Transverse colon (tissue), 4 donors: Measurements from ENCODE around the gene EML1. TPM values are rescaled to one million over a fixed set of nuclear protein-coding genes. Genes with fewer than 3 reads are reported as not detected.

Experiments
- DNase-seq: peaks from one replicate; pipeline ENCODE4 v3.0.0-alpha.2; 2019
- H3K27ac ChIP-seq, 4 donors: fragments of 200-600 bp; sonication (generic); 2 replicates each; pipeline ENCODE4 v1.5.1; 2016 to 2018; ENCODE audit warnings: inconsistent platforms in 4 of 4
- H3K27me3 ChIP-seq: fragments of 200-600 bp; sonication (generic); 2 replicates; pipeline ENCODE4 v1.5.1; 2017; ENCODE audit warnings: inconsistent platforms
- H3K36me3 ChIP-seq, 4 donors: fragments of 200-600 bp; sonication (generic); 2 replicates each; pipeline ENCODE4 v1.5.1; 2017 to 2019; ENCODE audit warnings: inconsistent platforms in 4 of 4
- H3K4me1 ChIP-seq, 4 donors: fragments of 200-600 bp; sonication (generic); 2 replicates each; pipeline ENCODE4 v1.5.1; 2017 to 2020; ENCODE audit warnings: inconsistent platforms in 4 of 4
- H3K4me3 ChIP-seq, 4 donors: fragments of 200-600 bp; sonication (generic); 1 replicate in 1 of 4; 2 replicates in 3 of 4; pipeline versions ENCODE4 v1.5.1 to v1.6.1; 2017 to 2019; ENCODE audit warnings: inconsistent platforms in 4 of 4
- H3K9me3 ChIP-seq, 2 donors: fragments of 200-600 bp; sonication (generic); 2 replicates each; pipeline ENCODE4 v1.5.1; 2017 to 2019; ENCODE audit warnings: inconsistent platforms in 2 of 2
- CTCF ChIP-seq, 5 experiments: fragments of 200-600 bp in 3 of 5; fragments of 450-650 bp in 2 of 5; sonication (generic) in 3 of 5; IDR thresholded peaks; 1 replicate in 2 of 5; 2 replicates in 3 of 5; pipeline ENCODE4 v1.5.1; 2016 to 2017; ENCODE audit warnings: antibody characterized with exemption in 5 of 5, inconsistent platforms in 3 of 5, mild to moderate bottlenecking in 2 of 5, moderate library complexity in 1 of 5
- EP300 ChIP-seq: sonication (generic); formaldehyde crosslinking; IDR thresholded peaks from one replicate; pipeline ENCODE4 v1.6.1; 2017; ENCODE audit warnings: antibody characterized with exemption, low read depth
- POLR2A ChIP-seq: fragments of 450-650 bp; IDR thresholded peaks from one replicate; pipeline ENCODE4 v1.6.1; 2016; ENCODE audit warnings: antibody characterized with exemption, mild to moderate bottlenecking, moderate library complexity
- POLR2AphosphoS5 ChIP-seq, 3 donors: sonication (generic); formaldehyde crosslinking; IDR thresholded peaks; one replicate each; pipeline ENCODE4 v1.6.1; 2016; ENCODE audit warnings: antibody characterized with exemption in 3 of 3
- WGBS, 2 donors: methylation state at CpG; one replicate each; pipeline ENCODE4 v1.1.5; 2018; ENCODE audit warnings: low coverage in 1 of 2; 5-methylcytosine and 5-hydroxymethylcytosine counted together
- in situ Hi-C, 4 donors: fragments of 200-750 bp; cut with MboI; loops; one replicate each; pipeline versions ENCODE4 v1.15.0 to v1.15.1; 2017; ENCODE audit warnings: low sequenced_read_pairs in 3 of 4, low pct_ligation_motif_present in 1 of 4, low pct_unique_long_range_greater_than_20kb in 1 of 4
- intact Hi-C: fragments of 100-400 bp; cut with DNase I; formaldehyde crosslinking; loops from one replicate; pipeline ENCODE4 v1.15.1; 2023; ENCODE audit warnings: low total_unique reads
- total RNA-seq, 4 donors: library from RNA; depleted of rRNA; stranded (reverse); fragments of >200 nt; gene quantifications; one replicate each; pipeline ENCODE4 v1.1.0, GENCODE V29; 2016

The EML1 gene
- total RNA-seq, 4 donors from 2014 or later = 16.8 to 59.5 (median 21.9) TPM

GRCh38 chr14:99972748-99973466, 179.7 kb downstream of the EML1 start:
- in situ Hi-C loops (no loop called here), intact Hi-C loops (no loop called here)
- DNase-seq = no peak
- peaks cover 0 to 10% (median 5%) of the 10 kb centered on the region in 4 donors for H3K4me1 ChIP-seq
- H3K27me3 ChIP-seq = peaks cover 92% of the 10 kb centered on the region
- WGBS, 2 donors = 46 to 52% methylated on average over 11 of the region's 11 CpGs
- no peaks in the 10 kb centered on the region for H3K36me3 ChIP-seq
- peaks cover 6 to 10% of the 10 kb centered on the region in 2 donors for H3K9me3 ChIP-seq
- TF ChIP-seq EP300 (no peak), POLR2A (no peak), POLR2AphosphoS5 (IDR thresholded peaks at IDR 0.05) (no peak), CTCF (IDR thresholded peaks at IDR 0.05) (no peak)
- peak overlapping the region; percentile 53 to 75 (median 64) for H3K4me3 ChIP-seq
- peak overlapping the region in 3 of 4 donors; percentile 57 to 80 (median 58) for H3K27ac ChIP-seq

DNA sequence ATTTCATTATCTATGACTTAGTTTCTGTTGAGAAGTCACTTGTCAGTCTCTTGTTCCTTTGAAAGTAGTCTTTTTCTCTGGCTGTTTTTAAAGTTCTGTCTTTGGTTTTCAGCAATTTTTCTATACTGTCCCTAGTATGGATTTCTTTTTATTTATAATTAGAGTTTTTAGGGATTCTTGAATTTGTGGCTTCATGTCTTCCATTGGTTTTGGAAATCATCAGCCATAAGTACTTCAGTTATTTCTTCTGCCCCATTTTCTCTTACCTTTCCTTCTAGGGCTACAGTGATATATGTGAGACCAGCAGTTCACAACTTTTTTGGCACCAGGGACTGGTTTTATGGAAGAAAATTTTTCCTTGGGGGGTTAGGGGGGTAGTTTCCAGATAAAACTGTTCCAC, 182.0 kb downstream of the EML1 start:
- Histone ChIP-seq H3K27me3 (peaks cover 86% of the 10 kb centered on the region), H3K36me3 (no peaks in the 10 kb centered on the region), H3K4me3 (no peak overlapping the region), H3K4me1 (peaks cover 0 to 10% (median 5%) of the 10 kb centered on the region in 4 donors), H3K9me3 (peaks cover 6 to 10% of the 10 kb centered on the region in 2 donors), H3K27ac (no peak overlapping the region)
- intact Hi-C loops = no loop called here
- TF ChIP-seq POLR2AphosphoS5 (IDR thresholded peaks at IDR 0.05) (no peak), POLR2A (no peak), CTCF (IDR thresholded peaks at IDR 0.05) (no peak), EP300 (no peak)
- in situ Hi-C loops = loop anchor here in 2 of 4 donors (25.0 kb wide), 2 partner anchors 137 to 212 kb away; no protein-coding TSS in a partner anchor
- DNase-seq = no peak

DNA sequence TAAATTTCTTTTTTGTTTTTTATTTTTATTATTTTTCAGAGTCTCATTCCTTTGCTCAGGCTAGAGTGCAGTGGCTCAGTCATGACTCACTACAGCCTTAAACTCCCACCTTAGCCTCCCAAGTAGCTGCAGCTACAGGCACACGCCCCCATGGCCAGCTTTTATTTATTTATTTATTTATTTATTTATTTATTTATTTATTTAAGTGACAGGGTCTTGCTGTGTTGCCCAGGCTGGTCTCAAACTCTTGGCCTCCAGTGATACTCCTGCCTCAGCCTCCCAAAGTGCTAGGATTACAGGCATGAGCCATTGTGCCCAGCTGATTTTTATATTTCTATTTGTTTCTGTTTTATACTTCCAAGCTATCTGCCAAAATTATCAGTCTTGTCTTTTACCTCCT, 182.8 kb downstream of the EML1 start:
- Histone ChIP-seq H3K27ac (no peak overlapping the region), H3K9me3 (peaks cover 6 to 10% of the 10 kb centered on the region in 2 donors), H3K36me3 (no peaks in the 10 kb centered on the region), H3K4me3 (no peak overlapping the region), H3K4me1 (peaks cover 0 to 17% (median 4%) of the 10 kb centered on the region in 4 donors), H3K27me3 (peaks cover 78% of the 10 kb centered on the region)
- in situ Hi-C loops = loop anchor here in 2 of 4 donors (25.0 kb wide), 2 partner anchors 136 to 211 kb away; no protein-coding TSS in a partner anchor
- WGBS, 2 donors = 87% methylated on average over 1 of the region's 1 CpG; no CpG with 5 or more reads in 1 of the 2 donors
- DNase-seq = no peak
- TF ChIP-seq POLR2AphosphoS5 (IDR thresholded peaks at IDR 0.05) = no peak
- TF ChIP-seq CTCF (IDR thresholded peaks at IDR 0.05) = no peak
- TF ChIP-seq POLR2A = no peak
- no peak for TF ChIP-seq EP300
- intact Hi-C loops = no loop called here

- H3K27ac ChIP-seq = no peak overlapping the region
- in situ Hi-C loops (loop anchor here in 2 of 4 donors (25.0 kb wide), 2 partner anchors 136 to 211 kb away; no protein-coding TSS in a partner anchor), intact Hi-C loops (no loop called here)
- H3K36me3 ChIP-seq = no peaks in the 10 kb centered on the region
- TF ChIP-seq POLR2AphosphoS5 (IDR thresholded peaks at IDR 0.05) = no peak
- no peak for TF ChIP-seq EP300
- no peak for TF ChIP-seq POLR2A
- no peak for TF ChIP-seq CTCF (IDR thresholded peaks at IDR 0.05)
- no peak for DNase-seq
- peaks cover 6 to 10% of the 10 kb centered on the region in 2 donors for H3K9me3 ChIP-seq
- H3K4me1 ChIP-seq = peaks cover 0 to 24% (median 2%) of the 10 kb centered on the region in 4 donors
- 85 to 91% methylated on average over 3 of the region's 3 CpGs for WGBS, 2 donors
- H3K4me3 ChIP-seq = no peak overlapping the region
- peaks cover 80% of the 10 kb centered on the region for H3K27me3 ChIP-seq
Observed at GRCh38 chr14:99976681-99977080, 183.5 kb downstream of the EML1 start.
